Stimulated activated CD8-positive, alpha-beta memory T cell treated with anti-CD3 and anti-CD28 coated beads, Interleukin-12 subunit alpha, Interleukin-12 subunit beta, amount 100 ng/mL, for 1 hour (primary cell): ENCODE measurements around the gene SMURF1.

Source experiments
- DNase-seq: peaks from one replicate; pipeline ENCODE4 v3.0.0-alpha.2; 2020; ENCODE audit warnings: low read depth

The SMURF1 gene

GRCh38 chr7:99098286-99098823, 45.6 kb downstream of the SMURF1 start:
- DNase-seq = no peak

- no peak for DNase-seq
These were observed 46.2 kb downstream of the SMURF1 start for GRCh38 chr7:99097730-99098129.

- no peak for DNase-seq
These were observed 47.6 kb downstream of the SMURF1 start for GRCh38 chr7:99096124-99096887.

GRCh38 chr7:99095698-99096097, 48.2 kb downstream of the SMURF1 start:
- DNase-seq = no peak

- no peak for DNase-seq
These were observed 49.5 kb downstream of the SMURF1 start for GRCh38 chr7:99094401-99094800.

GRCh38 chr7:99092064-99092720, 51.7 kb downstream of the SMURF1 start:
- DNase-seq = no peak

GRCh38 chr7:99090771-99091542, 53.0 kb downstream of the SMURF1 start:
- no peak for DNase-seq

GRCh38 chr7:99089914-99090629, 53.8 kb downstream of the SMURF1 start:
- no peak for DNase-seq

- no peak for DNase-seq
These were observed 57.0 kb downstream of the SMURF1 start for GRCh38 chr7:99086944-99087343.

GRCh38 chr7:99086532-99086931, 57.4 kb downstream of the SMURF1 start:
- no peak for DNase-seq

GRCh38 chr7:99083733-99084132, 60.2 kb downstream of the SMURF1 start:
- DNase-seq = no peak

- no peak for DNase-seq
These were observed 60.7 kb downstream of the SMURF1 start for GRCh38 chr7:99083068-99083651.

GRCh38 chr7:99080679-99081078, 63.2 kb downstream of the SMURF1 start:
- DNase-seq = no peak

GRCh38 chr7:99079104-99079503, 64.8 kb downstream of the SMURF1 start:
- DNase-seq = no peak

- no peak for DNase-seq
These were observed 65.5 kb downstream of the SMURF1 start for GRCh38 chr7:99078416-99078815.

- no peak for DNase-seq
These were observed 67.3 kb downstream of the SMURF1 start for GRCh38 chr7:99076615-99077014.

GRCh38 chr7:99073839-99074446, 70.0 kb downstream of the SMURF1 start:
- DNase-seq = no peak

- DNase-seq = no peak
These were observed 71.8 kb downstream of the SMURF1 start for GRCh38 chr7:99072126-99072525.

GRCh38 chr7:99070361-99070760, 73.5 kb downstream of the SMURF1 start:
- no peak for DNase-seq

GRCh38 chr7:99061001-99061776, 82.7 kb downstream of the SMURF1 start:
- DNase-seq = no peak
